HCT116 (cell line): ENCODE data around the gene PLEKHG3. TPM values are rescaled to one million over a fixed set of nuclear protein-coding genes. Genes with fewer than 3 reads are reported as not detected.
A peak's percentile ranks its signal among the peaks of the same experiment; 100 is the strongest.

Experiments
- ATAC-seq: fragments of 200-7000 bp; cut with Tn5 transposase; 2 replicates; pipeline ENCODE4 v1.9.1; 2020; ENCODE audit warnings: mild to moderate bottlenecking, moderate library complexity
- BruUV-seq: library from RNA; stranded (reverse); fragments of 400-500 nt; replicated peaks from 2 replicates; lab custom pipeline; 2021; lab: Mats Ljungman, UMichigan
- CTCF ChIA-PET: fragments of 300-600 bp; sonication (Branson Sonifier 250); formaldehyde crosslinking; loops from one replicate; lab custom pipeline; 2021; ENCODE audit warnings: antibody characterized with exemption; lab: Charles Lee
- POLR2A ChIA-PET: fragments of 300-600, 350-600 bp; sonication (Branson Sonifier 250); formaldehyde crosslinking; loops from one replicate; lab custom pipeline; 2021; ENCODE audit warnings: antibody characterized with exemption; lab: Charles Lee
- RAD21 ChIA-PET, 2 experiments: fragments of 300-600 bp; sonication (Branson Sonifier 250); formaldehyde crosslinking; loops; one replicate each; lab custom pipeline; 2023; ENCODE audit warnings: low total read pairs in 2 of 2; ENCODE audit not compliant: uncharacterized antibody in 2 of 2, unreplicated experiment in 2 of 2, low non-redundant PET in 1 of 2; lab: Charles Lee
- DNase-seq: peaks from one replicate; pipeline ENCODE4 v3.0.0-alpha.2; 2010; ENCODE audit warnings: low read depth, low spot score
- H2AFZ ChIP-seq: fragments of 200-600 bp; shearing (Covaris generic), sonication (generic); 2 replicates; pipeline ENCODE4 v1.6.1; 2017; ENCODE audit warnings: low read depth, mixed run types, mixed read lengths, antibody characterized with exemption, low read length; ENCODE audit not compliant: poor library complexity, severe bottlenecking
- H3K27ac ChIP-seq: 2 replicates; pipeline ENCODE4 v1.5.1; 2012; ENCODE audit warnings: low read depth, low read length
- H3K27me3 ChIP-seq: fragments of 200-600 bp; sonication (generic); 2 replicates; pipeline ENCODE4 v1.6.1; 2016; ENCODE audit warnings: mixed run types, low read length, mixed read lengths; ENCODE audit not compliant: insufficient read depth
- H3K36me3 ChIP-seq, 2 experiments: fragments of 200-500 bp in 1 of 2; fragments of 200-600 bp in 1 of 2; sonication (Bioruptor generic) in 1 of 2; sonication (generic) in 1 of 2; 2 replicates each; pipeline versions ENCODE4 v1.5.1 to v1.6.1; 2014 to 2016; ENCODE audit warnings: low read length in 2 of 2, inconsistent platforms in 1 of 2, mixed read lengths in 1 of 2, mixed run types in 1 of 2; ENCODE audit not compliant: insufficient read depth in 2 of 2, control insufficient read depth in 1 of 2
- H3K4me1 ChIP-seq, 2 experiments: fragments of 200-600 bp in 1 of 2; sonication (generic) in 1 of 2; 2 replicates each; pipeline versions ENCODE4 v1.5.1 to v1.6.1; 2012 to 2017; ENCODE audit warnings: low read length in 2 of 2, inconsistent platforms in 1 of 2, mild to moderate bottlenecking in 1 of 2, mixed read lengths in 1 of 2, mixed run types in 1 of 2, moderate library complexity in 1 of 2; ENCODE audit not compliant: insufficient read depth in 2 of 2, control insufficient read depth in 1 of 2
- H3K4me2 ChIP-seq: fragments of 200-600 bp; sonication (generic); 2 replicates; pipeline ENCODE4 v1.6.1; 2017; ENCODE audit warnings: mixed run types, low read length, mixed read lengths
- H3K4me3 ChIP-seq, 2 experiments: fragments of 200-600 bp in 1 of 2; sonication (generic) in 1 of 2; replicated peaks in 1 of 2; 2 replicates each; pipeline ENCODE4 v1.5.1; 2011 to 2016; ENCODE audit warnings: low read length in 2 of 2, control low read depth in 1 of 2, low read depth in 1 of 2, mild to moderate bottlenecking in 1 of 2, mixed read lengths in 1 of 2, mixed run types in 1 of 2
- H3K79me2 ChIP-seq: fragments of 200-600 bp; sonication (generic); 2 replicates; pipeline ENCODE4 v1.6.1; 2017; ENCODE audit warnings: mild to moderate bottlenecking, mixed run types, low read length, moderate library complexity, mixed read lengths; ENCODE audit not compliant: insufficient read depth
- H3K9ac ChIP-seq: fragments of 200-600 bp; sonication (generic); 2 replicates; pipeline ENCODE4 v1.6.1; 2016; ENCODE audit warnings: low read length, mixed read lengths
- H3K9me2 ChIP-seq: fragments of 200-600 bp; sonication (generic), shearing (Covaris generic); 2 replicates; pipeline ENCODE4 v1.6.1; 2017; ENCODE audit warnings: mixed run types, mild to moderate bottlenecking, moderate library complexity; ENCODE audit not compliant: insufficient read depth
- H3K9me3 ChIP-seq, 2 experiments: fragments of 200-500 bp in 1 of 2; fragments of 200-600 bp in 1 of 2; sonication (Bioruptor generic) in 1 of 2; sonication (generic) in 1 of 2; 2 replicates each; pipeline ENCODE4 v1.6.1; 2014 to 2017; ENCODE audit warnings: low read length in 2 of 2, mixed read lengths in 2 of 2, inconsistent platforms in 1 of 2, low read depth in 1 of 2, mild to moderate bottlenecking in 1 of 2, mixed run types in 1 of 2, moderate library complexity in 1 of 2; ENCODE audit not compliant: control insufficient read depth in 1 of 2, insufficient read depth in 1 of 2
- H4K20me1 ChIP-seq: fragments of 200-600 bp; sonication (generic), shearing (Covaris generic); 2 replicates; pipeline ENCODE4 v1.6.1; 2017; ENCODE audit warnings: mixed run types, mild to moderate bottlenecking, moderate library complexity; ENCODE audit not compliant: insufficient read depth
- ATF3 ChIP-seq: IDR thresholded peaks from 2 replicates; pipeline ENCODE4 v1.6.1; 2012
- CTCF ChIP-seq, 3 experiments: fragments of 200-600 bp in 1 of 3; sonication (generic) in 1 of 3; IDR thresholded peaks in 2 of 3; conservative IDR thresholded peaks in 1 of 3; 2 replicates each; pipeline ENCODE4 v1.5.1; 2012 to 2017; ENCODE audit warnings: low read depth in 2 of 3, low read length in 2 of 3, antibody characterized with exemption in 1 of 3, borderline replicate concordance in 1 of 3, control low read depth in 1 of 3, mild to moderate bottlenecking in 1 of 3, mixed read lengths in 1 of 3, mixed run types in 1 of 3, moderate library complexity in 1 of 3; ENCODE audit not compliant: insufficient read depth in 1 of 3
- EZH2phosphoT487 ChIP-seq: fragments of 200-600 bp; IDR thresholded peaks from 2 replicates; pipeline ENCODE4 v1.6.1; 2018; ENCODE audit warnings: antibody characterized with exemption, borderline replicate concordance
- JUND ChIP-seq: IDR thresholded peaks from 2 replicates; pipeline ENCODE4 v1.6.1; 2012
- MAX ChIP-seq: IDR thresholded peaks from 2 replicates; pipeline ENCODE4 v1.6.1; 2012
- POLR2A ChIP-seq: IDR thresholded peaks from 2 replicates; pipeline ENCODE4 v1.7.0; 2011; ENCODE audit warnings: borderline replicate concordance; ENCODE audit not compliant: insufficient read depth, insufficient read length; ENCODE audit errors: extremely low read depth
- RAD21 ChIP-seq: IDR thresholded peaks from 2 replicates; pipeline ENCODE4 v1.6.1; 2012; ENCODE audit warnings: low read depth, mild to moderate bottlenecking
- SP1 ChIP-seq: IDR thresholded peaks from 2 replicates; pipeline ENCODE4 v1.6.1; 2012; ENCODE audit warnings: low read depth
- TCF7L2 ChIP-seq: IDR thresholded peaks from 2 replicates; pipeline ENCODE4 v1.7.0; 2011; ENCODE audit warnings: borderline replicate concordance, inconsistent platforms; ENCODE audit not compliant: insufficient read depth, insufficient read length; ENCODE audit errors: extremely low read depth
- YY1 ChIP-seq: IDR thresholded peaks from 2 replicates; pipeline ENCODE4 v1.6.1; 2011; ENCODE audit warnings: low read length, low read depth, moderate library complexity, mild to moderate bottlenecking; ENCODE audit not compliant: insufficient replicate concordance; ENCODE audit errors: extremely low read depth
- intact Hi-C: fragments of 100-400 bp; cut with micrococcal nuclease; formaldehyde crosslinking; loops from 2 replicates; pipeline ENCODE4 v1.10.0; 2022
- total RNA-seq: library from RNA; stranded (reverse); gene quantifications from one replicate; pipeline ENCODE4 v1.2.1, GENCODE V29; 2021; ENCODE audit not compliant: unreplicated experiment

The PLEKHG3 gene
- total RNA-seq, 1 experiment from 2014 or later: 55.6 TPM

- TF ChIP-seq RAD21 (peak; percentile 40; the same call in 1 of the 2 replicates), TCF7L2 (no peak), POLR2A (no peak), MAX (peak; percentile 37; the same call in 1 of the 2 replicates)
- H3K27ac ChIP-seq: no peak overlapping the region
- H3K9ac ChIP-seq: peak overlapping the region; percentile 30
- peak overlapping the region; percentile 69 for H3K4me2 ChIP-seq
- H3K4me3 ChIP-seq: no peak overlapping the region
- H3K4me1 ChIP-seq: peaks cover 37 to 64% of the 10 kb centered on the region in 2 experiments
- ChIA-PET POLR2A (no interaction called here), RAD21 (interaction anchor here (0.6 to 1.1 kb wide), 4 partner anchors 93 to 137 kb away, joined by 4 to 7 read pairs (median 4); no protein-coding TSS in a partner anchor), CTCF (interaction anchor here (0.6 to 2.1 kb wide), 18 partner anchors 12 to 420 kb away, joined by 3 to 11 read pairs (median 4); no protein-coding TSS in a partner anchor)
- no peaks in the 10 kb centered on the region for H3K36me3 ChIP-seq
- no peaks in the 10 kb centered on the region for H4K20me1 ChIP-seq
- no peaks in the 10 kb centered on the region for H3K9me3 ChIP-seq
- ATAC-seq (no peak), DNase-seq (no peak)
- H2AFZ ChIP-seq: no peak overlapping the region
- intact Hi-C loops: loop anchor here (5.0 kb wide), 2 partner anchors 128 to 422 kb away; no protein-coding TSS in a partner anchor
- no peaks in the 10 kb centered on the region for H3K27me3 ChIP-seq
- no peaks in the 10 kb centered on the region for H3K9me2 ChIP-seq
- no TSS peak for BruUV-seq
- no peaks in the 10 kb centered on the region for H3K79me2 ChIP-seq
Measured at GRCh38 chr14:64763801-64764621, 59.8 kb downstream of the PLEKHG3 start.

GRCh38 chr14:64764641-64765520, 60.7 kb downstream of the PLEKHG3 start:
- no TSS peak for BruUV-seq
- H3K27me3 ChIP-seq: no peaks in the 10 kb centered on the region
- RAD21 ChIA-PET: interaction anchor here (0.6 to 1.1 kb wide), 5 partner anchors 94 to 136 kb away, joined by 3 to 7 read pairs (median 4); no protein-coding TSS in a partner anchor
- TF ChIP-seq EZH2phosphoT487 (no peak), SP1 (no peak), RAD21 (peak; percentile 85), ATF3 (no peak), YY1 (no peak), MAX (no peak), CTCF (IDR thresholded peaks at IDR 0.05 in 2 of 3, conservative IDR thresholded peaks at IDR 0.05 in 1 of 3; ENCODE audit: borderline replicate concordance in 1 of 3, insufficient read depth in 1 of 3, low read depth in 2 of 3, low read length in 2 of 3) (peak; percentile 72 to 96 (median 79); a peak in 5 of 6 replicates), JUND (no peak)
- no peak overlapping the region for H2AFZ ChIP-seq
- H3K9me3 ChIP-seq: no peaks in the 10 kb centered on the region
- no peaks in the 10 kb centered on the region for H3K79me2 ChIP-seq
- intact Hi-C loops: loop anchor here (5.0 kb wide), 2 partner anchors 127 to 423 kb away; no protein-coding TSS in a partner anchor
- DNase-seq (peak; percentile 44), ATAC-seq (peak; percentile 64)
- no peaks in the 10 kb centered on the region for H4K20me1 ChIP-seq
- H3K27ac ChIP-seq: no peak overlapping the region
- no peaks in the 10 kb centered on the region for H3K9me2 ChIP-seq
- H3K9ac ChIP-seq: peak overlapping the region; percentile 30
- peak overlapping the region; percentile 69 for H3K4me2 ChIP-seq
- no peaks in the 10 kb centered on the region for H3K36me3 ChIP-seq
- POLR2A ChIA-PET: no interaction called here
- no peak overlapping the region for H3K4me3 ChIP-seq
- CTCF ChIA-PET: interaction anchor here (0.6 to 2.1 kb wide), 18 partner anchors 11 to 421 kb away, joined by 3 to 11 read pairs (median 4); no protein-coding TSS in a partner anchor
- H3K4me1 ChIP-seq: peaks cover 33 to 60% of the 10 kb centered on the region in 2 experiments
